ENCODE measurements around the gene LYRM4. TPM values are rescaled to one million over a fixed set of nuclear protein-coding genes. Genes with fewer than 3 reads are reported as not detected.

LYRM4 gene
- total and polyA plus RNA-seq, 2 experiments from 2014 or later = 51.0 to 62.0 TPM

DNA sequence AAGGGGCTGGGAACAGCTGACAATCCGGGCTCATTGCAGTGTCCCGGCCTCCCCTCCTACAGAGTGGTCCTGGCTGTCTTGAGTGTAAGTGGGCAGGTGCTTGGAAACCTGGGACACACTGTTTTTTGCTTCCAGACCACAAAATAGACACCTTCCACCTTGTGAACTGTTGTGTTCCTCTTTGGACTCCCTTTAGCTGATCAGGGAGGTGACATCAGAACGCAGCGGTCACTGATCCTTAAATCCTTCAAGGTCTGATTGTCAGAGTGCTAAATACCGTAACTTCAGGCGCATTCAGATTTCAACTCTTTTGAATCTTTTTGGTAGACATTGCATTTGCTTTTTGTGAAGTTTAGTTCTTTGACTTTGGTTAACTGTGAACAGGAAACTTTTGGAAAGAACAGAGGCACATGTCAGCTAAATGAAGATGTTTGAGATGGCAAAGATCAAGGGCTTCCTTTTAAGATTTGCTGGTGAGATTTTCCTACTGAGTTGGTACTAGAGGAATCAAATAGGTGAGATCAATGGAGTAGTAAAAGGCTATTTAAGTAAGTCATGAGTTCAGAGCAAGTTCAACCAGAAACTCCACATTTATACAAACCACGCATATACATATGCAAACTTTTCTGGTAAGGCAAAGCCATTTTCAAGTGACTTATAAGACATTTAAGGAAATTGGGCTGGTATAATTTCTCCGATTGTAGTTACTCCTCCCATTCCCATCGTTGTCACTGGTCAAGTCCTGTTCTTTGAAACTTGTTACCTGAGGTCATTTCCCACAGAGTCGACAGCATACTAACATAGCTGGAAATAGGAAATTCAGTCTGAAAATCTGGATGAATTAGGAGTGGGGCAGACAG is 169.3 kb downstream of the LYRM4 start:
- Histone ChIP-seq H3K9me2 (ENCODE audit: insufficient read depth) (no peaks in the 10 kb centered on the region), H3K4me2 (no peak overlapping the region), H3K36me3 (ENCODE audit: insufficient read depth) (no peaks in the 10 kb centered on the region; the same call in 1 of the 2 replicates), H3F3A (replicated peaks; ENCODE audit: low read depth) (0 out of 2 replicates have a peak, but pooled peaks cover 3% of the 10 kb centered on the region), H2AFZ (no peak overlapping the region), H3K4me3 (no peak overlapping the region), H3K27me3 (ENCODE audit: insufficient read depth) (peaks cover 23% of the 10 kb centered on the region), H4K20me1 (replicated peaks; ENCODE audit: insufficient read depth) (peaks cover 3% of the 10 kb centered on the region; the same call in 1 of the 2 replicates), H3K4me1 (ENCODE audit: insufficient read depth) (peaks cover 11% of the 10 kb centered on the region; the same call in 1 of the 2 replicates), H3K27ac (ENCODE audit: low read depth) (no peak overlapping the region), H3K79me2 (replicated peaks; ENCODE audit: insufficient read depth) (no peaks in the 10 kb centered on the region)
- Mint-ChIP-seq H3K4me1 (peaks cover 6% of the 10 kb centered on the region), H3K9me3 (peaks cover 2% of the 10 kb centered on the region; the same call in 2 of the 3 replicates), H3K27me3 (ENCODE audit: insufficient read depth, low read depth, poor library complexity) (peaks cover 15% of the 10 kb centered on the region), H3K27ac (no peak overlapping the region), H3K36me3 (ENCODE audit: low read depth) (peaks cover under 1% of the 10 kb centered on the region; the same call in 1 of the 3 replicates), H3K4me3 (no peak overlapping the region)
- TF ChIP-seq EZH2phosphoT487 (IDR thresholded peaks at IDR 0.05; ENCODE audit: unreplicated experiment) = no peak
- no peak for TF ChIP-seq NANOG (IDR thresholded peaks at IDR 0.05; ENCODE audit: borderline replicate concordance)
- TF ChIP-seq CREB1 (CRISPR knock-in tag; IDR thresholded peaks at IDR 0.05; ENCODE audit: low read depth) = no peak
- TF ChIP-seq ZNF114 (CRISPR knock-in tag; IDR thresholded peaks at IDR 0.05) = no peak
- TF ChIP-seq STAT1 (IDR thresholded peaks at IDR 0.05; ENCODE audit: unreplicated experiment) = no peak
- TF ChIP-seq POLR2AphosphoS5 (IDR thresholded peaks at IDR 0.05; ENCODE audit: low read depth) = no peak
- DNase-seq (ENCODE audit: low spot score) = no peak
- no peak for ATAC-seq

GRCh38 chr6:5090603-5091002 is 170.1 kb downstream of the LYRM4 start:
- Mint-ChIP-seq H3K27ac (no peak overlapping the region), H3K27me3 (ENCODE audit: insufficient read depth, low read depth, poor library complexity) (peaks cover 22% of the 10 kb centered on the region), H3K4me3 (no peak overlapping the region), H3K36me3 (ENCODE audit: low read depth) (peaks cover 3% of the 10 kb centered on the region; the same call in 1 of the 3 replicates), H3K9me3 (peaks cover 4% of the 10 kb centered on the region; the same call in 2 of the 3 replicates), H3K4me1 (peaks cover 8% of the 10 kb centered on the region)
- Histone ChIP-seq H3F3A (replicated peaks; ENCODE audit: low read depth) (0 out of 2 replicates have a peak, but pooled peaks cover 3% of the 10 kb centered on the region), H3K27me3 (ENCODE audit: insufficient read depth) (peaks cover 32% of the 10 kb centered on the region), H3K4me2 (no peak overlapping the region), H3K4me1 (ENCODE audit: insufficient read depth) (peaks cover 11% of the 10 kb centered on the region; the same call in 1 of the 2 replicates), H2AFZ (no peak overlapping the region), H3K36me3 (ENCODE audit: insufficient read depth) (no peaks in the 10 kb centered on the region; the same call in 1 of the 2 replicates), H3K9me2 (ENCODE audit: insufficient read depth) (no peaks in the 10 kb centered on the region), H4K20me1 (replicated peaks; ENCODE audit: insufficient read depth) (no peaks in the 10 kb centered on the region; the same call in 1 of the 2 replicates), H3K79me2 (replicated peaks; ENCODE audit: insufficient read depth) (no peaks in the 10 kb centered on the region), H3K27ac (ENCODE audit: low read depth) (no peak overlapping the region), H3K4me3 (no peak overlapping the region)
- DNase-seq (ENCODE audit: low spot score) (no peak), ATAC-seq (no peak)
- no peak for TF ChIP-seq ZNF331 (CRISPR knock-in tag; IDR thresholded peaks at IDR 0.05; ENCODE audit: low read depth)
- TF ChIP-seq, protein P1, sequence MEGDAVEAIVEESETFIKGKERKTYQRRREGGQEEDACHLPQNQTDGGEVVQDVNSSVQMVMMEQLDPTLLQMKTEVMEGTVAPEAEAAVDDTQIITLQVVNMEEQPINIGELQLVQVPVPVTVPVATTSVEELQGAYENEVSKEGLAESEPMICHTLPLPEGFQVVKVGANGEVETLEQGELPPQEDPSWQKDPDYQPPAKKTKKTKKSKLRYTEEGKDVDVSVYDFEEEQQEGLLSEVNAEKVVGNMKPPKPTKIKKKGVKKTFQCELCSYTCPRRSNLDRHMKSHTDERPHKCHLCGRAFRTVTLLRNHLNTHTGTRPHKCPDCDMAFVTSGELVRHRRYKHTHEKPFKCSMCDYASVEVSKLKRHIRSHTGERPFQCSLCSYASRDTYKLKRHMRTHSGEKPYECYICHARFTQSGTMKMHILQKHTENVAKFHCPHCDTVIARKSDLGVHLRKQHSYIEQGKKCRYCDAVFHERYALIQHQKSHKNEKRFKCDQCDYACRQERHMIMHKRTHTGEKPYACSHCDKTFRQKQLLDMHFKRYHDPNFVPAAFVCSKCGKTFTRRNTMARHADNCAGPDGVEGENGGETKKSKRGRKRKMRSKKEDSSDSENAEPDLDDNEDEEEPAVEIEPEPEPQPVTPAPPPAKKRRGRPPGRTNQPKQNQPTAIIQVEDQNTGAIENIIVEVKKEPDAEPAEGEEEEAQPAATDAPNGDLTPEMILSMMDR (conservative IDR thresholded peaks at IDR 0.05; ENCODE audit: low read depth in 2 of 2) = no peak
- TF ChIP-seq, protein P2, sequence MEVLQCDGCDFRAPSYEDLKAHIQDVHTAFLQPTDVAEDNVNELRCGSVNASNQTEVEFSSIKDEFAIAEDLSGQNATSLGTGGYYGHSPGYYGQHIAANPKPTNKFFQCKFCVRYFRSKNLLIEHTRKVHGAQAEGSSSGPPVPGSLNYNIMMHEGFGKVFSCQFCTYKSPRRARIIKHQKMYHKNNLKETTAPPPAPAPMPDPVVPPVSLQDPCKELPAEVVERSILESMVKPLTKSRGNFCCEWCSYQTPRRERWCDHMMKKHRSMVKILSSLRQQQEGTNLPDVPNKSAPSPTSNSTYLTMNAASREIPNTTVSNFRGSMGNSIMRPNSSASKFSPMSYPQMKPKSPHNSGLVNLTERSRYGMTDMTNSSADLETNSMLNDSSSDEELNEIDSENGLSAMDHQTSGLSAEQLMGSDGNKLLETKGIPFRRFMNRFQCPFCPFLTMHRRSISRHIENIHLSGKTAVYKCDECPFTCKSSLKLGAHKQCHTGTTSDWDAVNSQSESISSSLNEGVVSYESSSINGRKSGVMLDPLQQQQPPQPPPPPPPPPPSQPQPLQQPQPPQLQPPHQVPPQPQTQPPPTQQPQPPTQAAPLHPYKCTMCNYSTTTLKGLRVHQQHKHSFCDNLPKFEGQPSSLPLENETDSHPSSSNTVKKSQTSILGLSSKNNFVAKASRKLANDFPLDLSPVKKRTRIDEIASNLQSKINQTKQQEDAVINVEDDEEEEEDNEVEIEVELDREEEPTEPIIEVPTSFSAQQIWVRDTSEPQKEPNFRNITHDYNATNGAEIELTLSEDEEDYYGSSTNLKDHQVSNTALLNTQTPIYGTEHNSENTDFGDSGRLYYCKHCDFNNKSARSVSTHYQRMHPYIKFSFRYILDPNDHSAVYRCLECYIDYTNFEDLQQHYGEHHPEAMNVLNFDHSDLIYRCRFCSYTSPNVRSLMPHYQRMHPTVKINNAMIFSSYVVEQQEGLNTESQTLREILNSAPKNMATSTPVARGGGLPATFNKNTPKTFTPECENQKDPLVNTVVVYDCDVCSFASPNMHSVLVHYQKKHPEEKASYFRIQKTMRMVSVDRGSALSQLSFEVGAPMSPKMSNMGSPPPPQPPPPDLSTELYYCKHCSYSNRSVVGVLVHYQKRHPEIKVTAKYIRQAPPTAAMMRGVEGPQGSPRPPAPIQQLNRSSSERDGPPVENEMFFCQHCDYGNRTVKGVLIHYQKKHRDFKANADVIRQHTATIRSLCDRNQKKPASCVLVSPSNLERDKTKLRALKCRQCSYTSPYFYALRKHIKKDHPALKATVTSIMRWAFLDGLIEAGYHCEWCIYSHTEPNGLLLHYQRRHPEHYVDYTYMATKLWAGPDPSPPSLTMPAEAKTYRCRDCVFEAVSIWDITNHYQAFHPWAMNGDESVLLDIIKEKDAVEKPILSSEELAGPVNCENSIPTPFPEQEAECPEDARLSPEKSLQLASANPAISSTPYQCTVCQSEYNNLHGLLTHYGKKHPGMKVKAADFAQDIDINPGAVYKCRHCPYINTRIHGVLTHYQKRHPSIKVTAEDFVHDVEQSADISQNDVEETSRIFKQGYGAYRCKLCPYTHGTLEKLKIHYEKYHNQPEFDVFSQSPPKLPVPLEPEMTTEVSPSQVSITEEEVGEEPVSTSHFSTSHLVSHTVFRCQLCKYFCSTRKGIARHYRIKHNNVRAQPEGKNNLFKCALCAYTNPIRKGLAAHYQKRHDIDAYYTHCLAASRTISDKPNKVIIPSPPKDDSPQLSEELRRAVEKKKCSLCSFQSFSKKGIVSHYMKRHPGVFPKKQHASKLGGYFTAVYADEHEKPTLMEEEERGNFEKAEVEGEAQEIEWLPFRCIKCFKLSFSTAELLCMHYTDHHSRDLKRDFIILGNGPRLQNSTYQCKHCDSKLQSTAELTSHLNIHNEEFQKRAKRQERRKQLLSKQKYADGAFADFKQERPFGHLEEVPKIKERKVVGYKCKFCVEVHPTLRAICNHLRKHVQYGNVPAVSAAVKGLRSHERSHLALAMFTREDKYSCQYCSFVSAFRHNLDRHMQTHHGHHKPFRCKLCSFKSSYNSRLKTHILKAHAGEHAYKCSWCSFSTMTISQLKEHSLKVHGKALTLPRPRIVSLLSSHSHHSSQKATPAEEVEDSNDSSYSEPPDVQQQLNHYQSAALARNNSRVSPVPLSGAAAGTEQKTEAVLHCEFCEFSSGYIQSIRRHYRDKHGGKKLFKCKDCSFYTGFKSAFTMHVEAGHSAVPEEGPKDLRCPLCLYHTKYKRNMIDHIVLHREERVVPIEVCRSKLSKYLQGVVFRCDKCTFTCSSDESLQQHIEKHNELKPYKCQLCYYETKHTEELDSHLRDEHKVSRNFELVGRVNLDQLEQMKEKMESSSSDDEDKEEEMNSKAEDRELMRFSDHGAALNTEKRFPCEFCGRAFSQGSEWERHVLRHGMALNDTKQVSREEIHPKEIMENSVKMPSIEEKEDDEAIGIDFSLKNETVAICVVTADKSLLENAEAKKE (CRISPR knock-in tag; IDR thresholded peaks at IDR 0.05) = no peak
- TF ChIP-seq ETS1 (IDR thresholded peaks at IDR 0.05) = no peak
- TF ChIP-seq JUNB (IDR thresholded peaks at IDR 0.05; ENCODE audit: unreplicated experiment) = no peak
